Glomerular visceral epithelial cell (primary cell): ENCODE results near the gene TTC27.
"Not testable (repeated sequence)": the region's sequence is repeated elsewhere in the genome, so short reads cannot be mapped to it uniquely, and the experiment has no call there.

Experiments
- DNase-seq: peaks from one replicate; pipeline ENCODE4 v3.0.0-alpha.2; 2016; ENCODE audit errors: extremely low spot score

Gene TTC27

GRCh38 chr2:32754676-32755075, 126.8 kb downstream of the TTC27 start:
- not testable (repeated sequence) for DNase-seq

- no peak for DNase-seq
These were observed 127.8 kb downstream of the TTC27 start for GRCh38 chr2:32755666-32756065.

GRCh38 chr2:32756074-32756727, 128.4 kb downstream of the TTC27 start:
- DNase-seq, result no peak

- no peak for DNase-seq
These were observed 130.4 kb downstream of the TTC27 start for GRCh38 chr2:32758232-32758631.

- no peak for DNase-seq
These were observed 132.8 kb downstream of the TTC27 start for GRCh38 chr2:32760628-32761027.

GRCh38 chr2:32768387-32769174, 140.7 kb downstream of the TTC27 start:
- no peak for DNase-seq

- DNase-seq, result no peak
These were observed 142.5 kb downstream of the TTC27 start for GRCh38 chr2:32770360-32770759.

GRCh38 chr2:32772638-32773447, 145.0 kb downstream of the TTC27 start:
- DNase-seq, result peak; percentile 37

GRCh38 chr2:32773448-32773808, 145.6 kb downstream of the TTC27 start:
- no peak for DNase-seq

- DNase-seq, result no peak
These were observed 148.1 kb downstream of the TTC27 start for GRCh38 chr2:32775954-32776353.

GRCh38 chr2:32777714-32778113, 149.9 kb downstream of the TTC27 start:
- no peak for DNase-seq

- no peak for DNase-seq
These were observed 153.1 kb downstream of the TTC27 start for GRCh38 chr2:32780961-32781360.

GRCh38 chr2:32783469-32783868, 155.6 kb downstream of the TTC27 start:
- no peak for DNase-seq

- no peak for DNase-seq
These were observed 156.1 kb downstream of the TTC27 start for GRCh38 chr2:32783933-32784332.

GRCh38 chr2:32787207-32787606, 159.4 kb downstream of the TTC27 start:
- no peak for DNase-seq

GRCh38 chr2:32788114-32788513, 160.3 kb downstream of the TTC27 start:
- DNase-seq, result no peak

GRCh38 chr2:32792416-32792815, 164.6 kb downstream of the TTC27 start:
- no peak for DNase-seq

- DNase-seq, result peak; percentile 1
These were observed 171.0 kb downstream of the TTC27 start for GRCh38 chr2:32798829-32799228.

- no peak for DNase-seq
These were observed 173.9 kb downstream of the TTC27 start for GRCh38 chr2:32801741-32802140.

- DNase-seq, result no peak
These were observed 175.0 kb downstream of the TTC27 start for GRCh38 chr2:32802877-32803276.

- no peak for DNase-seq
These were observed 176.4 kb downstream of the TTC27 start for GRCh38 chr2:32804205-32804604.
